ENCODE data around the gene PIKFYVE.
"Not testable (repeated sequence)": the region's sequence is repeated elsewhere in the genome, so short reads cannot be mapped to it uniquely, and the experiment has no call there.

The PIKFYVE gene

DNA sequence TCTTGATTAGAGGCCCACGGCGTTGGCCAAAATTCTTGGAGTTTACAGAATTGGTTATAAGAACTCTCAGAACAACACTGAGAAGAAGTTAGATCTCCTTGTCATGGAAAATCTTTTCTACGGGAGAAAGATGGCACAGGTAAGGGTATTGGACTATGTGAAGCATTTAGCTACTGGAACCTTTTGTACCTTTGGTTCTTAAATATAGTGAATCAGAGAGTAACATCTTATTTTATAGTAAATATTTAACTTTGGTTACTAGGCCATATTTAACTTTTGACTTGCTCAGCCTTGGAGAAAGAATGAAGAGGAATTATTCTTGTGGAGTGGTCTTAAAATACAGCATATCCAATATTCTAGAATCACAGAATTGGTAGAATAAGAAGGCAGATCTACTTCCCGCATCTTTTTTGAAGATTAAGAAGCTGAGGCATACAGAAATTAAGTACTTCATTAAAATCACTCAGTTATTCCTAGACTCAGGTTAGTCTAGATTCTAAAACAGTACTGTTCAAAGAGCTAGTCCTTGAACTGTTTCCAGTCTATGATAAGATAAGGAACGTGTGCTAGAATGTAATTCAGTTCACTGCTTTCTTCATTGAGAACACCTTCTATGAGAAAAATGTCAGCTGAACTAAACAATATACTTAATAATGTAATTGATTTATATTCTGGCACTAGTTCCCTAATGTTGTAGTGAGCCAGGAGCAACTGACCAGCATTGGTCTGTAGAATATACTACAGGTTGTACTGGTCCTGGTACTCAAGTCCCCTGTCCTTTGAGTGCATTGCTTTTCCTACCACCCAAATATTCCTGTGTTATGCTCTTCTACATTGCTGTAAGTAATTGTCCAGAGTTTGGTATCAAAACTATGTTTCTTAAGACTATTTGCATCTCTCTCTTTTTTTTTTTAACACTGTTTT is 86.9 kb downstream of the PIKFYVE start:
- H3K36me3 Mint-ChIP-seq: peaks cover 25 to 39% of the 10 kb centered on the region in 2 donors
- no peak overlapping the region for H3K4me3 Mint-ChIP-seq
- H3K27me3 Mint-ChIP-seq: no peaks in the 10 kb centered on the region
- H3K27ac Mint-ChIP-seq: peak overlapping the region; percentile 80
- DNase-seq (no peak), ATAC-seq (replicated peaks) (no peak)
- H3K9me3 Mint-ChIP-seq: no peaks in the 10 kb centered on the region
- peaks cover 0 to 4% of the 10 kb centered on the region in 2 donors for H3K4me1 Mint-ChIP-seq

DNA sequence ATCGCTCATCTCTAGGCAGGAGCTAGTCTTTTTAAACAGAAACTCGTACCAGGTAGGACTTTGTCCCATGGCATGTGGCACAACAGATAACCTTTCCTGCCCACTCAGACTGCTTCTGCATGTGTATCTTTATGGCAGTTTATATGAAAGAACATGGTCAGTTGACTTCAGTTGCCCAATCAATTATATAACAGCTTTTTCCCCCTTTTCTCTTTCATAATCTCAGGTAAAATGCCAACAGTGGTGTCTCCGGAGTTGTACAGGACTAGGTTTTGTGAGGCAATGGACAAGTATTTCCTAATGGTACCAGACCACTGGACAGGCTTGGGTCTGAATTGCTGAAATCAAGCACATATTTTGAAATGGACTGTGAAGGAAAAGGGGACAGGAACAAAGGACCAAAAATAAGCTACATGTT is 88.9 kb downstream of the PIKFYVE start:
- Mint-ChIP-seq H3K4me3 (no peak overlapping the region), H3K27ac (peak overlapping the region; percentile 5), H3K36me3 (peaks cover 35 to 46% of the 10 kb centered on the region in 2 donors), H3K27me3 (no peaks in the 10 kb centered on the region), H3K9me3 (no peaks in the 10 kb centered on the region), H3K4me1 (peaks cover 0 to 2% of the 10 kb centered on the region in 2 donors)
- ATAC-seq (replicated peaks) (no peak), DNase-seq (no peak)

DNA sequence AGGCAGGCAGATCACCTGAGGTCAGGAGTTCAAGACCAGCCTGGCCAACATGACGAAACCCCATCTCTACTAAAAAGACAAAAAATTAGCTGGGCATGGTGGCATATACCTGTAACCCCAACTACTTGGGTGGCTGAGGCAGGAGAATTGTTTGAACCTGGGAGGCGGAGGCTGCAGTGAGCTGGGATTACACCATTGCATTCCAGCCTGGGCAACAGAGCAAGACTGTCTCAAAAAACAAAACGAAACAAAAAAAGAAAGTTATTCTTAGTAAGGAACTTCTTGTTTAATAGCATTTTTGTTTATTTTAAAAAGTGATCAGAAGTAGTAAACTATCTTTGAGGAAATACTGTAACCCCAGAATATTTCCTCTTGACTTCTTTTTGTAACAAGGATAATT is 90.4 kb downstream of the PIKFYVE start:
- H3K27me3 Mint-ChIP-seq; H3K4me1 Mint-ChIP-seq; DNase-seq; ATAC-seq (replicated peaks); H3K9me3 Mint-ChIP-seq; H3K4me3 Mint-ChIP-seq: not testable (repeated sequence)
- H3K36me3 Mint-ChIP-seq: peaks cover 32 to 44% of the 10 kb centered on the region in 2 donors
- peak overlapping the region; percentile 56 for H3K27ac Mint-ChIP-seq

DNA sequence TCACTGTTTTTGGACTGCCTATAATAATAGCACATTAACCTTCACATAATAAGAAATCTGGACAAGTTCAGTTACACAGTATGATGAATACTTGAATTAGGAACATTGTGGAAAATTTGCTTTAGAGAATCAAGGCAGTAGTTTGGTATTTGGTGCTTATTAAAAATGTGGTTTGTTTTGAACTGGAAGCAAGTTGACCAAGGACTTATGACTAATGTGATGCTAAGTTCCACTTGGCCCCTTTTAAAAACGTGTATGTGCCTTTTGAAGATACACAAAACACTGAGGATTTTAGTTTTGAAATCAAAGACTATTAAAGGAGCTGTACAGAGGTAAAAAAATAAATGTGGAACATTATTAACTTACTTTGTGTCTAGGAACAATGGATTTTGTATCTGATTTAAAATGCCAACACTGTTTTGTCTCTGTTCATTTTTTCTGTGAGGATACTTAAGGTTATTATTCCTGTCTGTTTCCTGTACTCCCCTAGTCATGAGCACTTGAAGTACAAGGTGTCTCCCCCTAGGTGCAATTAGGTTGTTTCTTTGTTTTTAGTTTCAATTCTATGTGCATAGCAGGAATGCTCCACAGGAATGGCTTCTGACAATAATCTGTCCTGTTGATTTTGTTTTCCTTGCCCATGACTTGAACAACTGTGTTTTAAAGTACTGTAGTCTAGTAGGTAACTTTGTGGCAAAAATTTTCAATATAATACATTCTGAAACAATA is 91.0 kb downstream of the PIKFYVE start:
- ATAC-seq (replicated peaks) (no peak), DNase-seq (no peak)
- Mint-ChIP-seq H3K27me3 (no peaks in the 10 kb centered on the region), H3K36me3 (peaks cover 30 to 42% of the 10 kb centered on the region in 2 donors), H3K9me3 (peaks cover 1 to 3% of the 10 kb centered on the region in 2 donors), H3K4me1 (peaks cover 0 to 2% of the 10 kb centered on the region in 2 donors), H3K27ac (peak overlapping the region; percentile 25), H3K4me3 (no peak overlapping the region)

DNA sequence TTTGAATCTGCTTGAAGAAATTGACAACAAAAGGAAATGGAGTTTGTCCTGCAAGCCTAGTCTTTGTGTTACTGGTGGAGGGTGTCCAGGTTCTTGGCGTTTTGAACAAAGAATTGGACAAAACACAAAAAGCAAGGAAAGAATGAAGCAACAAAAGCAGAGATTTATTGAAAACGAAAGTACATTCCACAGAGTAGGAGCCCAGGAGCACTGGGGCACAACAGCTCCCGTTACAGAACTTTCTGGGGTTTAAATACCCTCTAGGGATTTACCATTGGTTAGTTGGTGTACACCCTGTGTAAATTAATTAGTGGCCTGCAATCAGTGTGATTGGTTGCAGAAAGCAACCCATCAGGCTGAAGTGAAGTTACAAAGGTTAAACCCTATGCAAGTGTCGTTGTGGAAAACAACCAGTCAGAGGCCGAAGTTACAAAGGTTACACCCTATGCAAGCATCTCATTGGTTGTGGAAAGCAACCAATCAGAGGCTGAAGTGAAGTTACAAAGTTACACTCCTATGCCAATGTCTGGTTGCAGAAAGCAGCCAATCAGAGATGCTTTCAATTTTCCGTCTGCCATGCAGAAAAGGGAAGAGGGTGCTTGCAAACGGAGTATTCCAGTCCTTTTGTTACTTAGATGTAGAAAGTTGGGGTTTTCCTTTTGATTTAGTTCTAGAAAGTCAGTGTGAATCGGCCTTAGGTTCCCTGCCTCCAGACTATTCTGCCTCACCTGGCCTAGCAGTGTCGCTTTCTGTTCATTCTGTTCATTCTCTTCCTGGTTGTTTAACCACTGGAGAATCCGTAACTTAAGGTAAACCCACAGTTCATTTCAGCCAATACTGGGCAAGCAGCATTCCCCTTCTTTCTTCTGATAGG is 92.9 kb downstream of the PIKFYVE start:
- no peak overlapping the region for H3K4me3 Mint-ChIP-seq

DNA sequence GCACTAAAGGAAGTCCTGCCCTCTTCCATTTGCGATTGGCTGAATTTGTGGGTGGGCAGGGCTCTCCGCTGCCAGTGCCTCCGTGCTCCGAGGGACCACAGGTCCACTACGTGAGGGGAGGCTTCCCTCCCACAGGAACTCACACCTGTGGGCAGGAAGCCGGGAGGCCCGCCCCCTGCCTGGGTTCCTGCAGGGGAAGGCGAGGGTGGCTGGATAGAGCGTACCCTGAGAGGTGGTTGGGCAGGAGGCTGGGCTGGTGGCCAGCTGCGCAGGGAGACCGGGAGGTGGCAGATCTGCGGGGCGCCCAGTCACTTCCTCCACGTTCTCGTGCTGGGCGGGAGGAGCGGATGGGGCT is 93.6 kb downstream of the PIKFYVE start:
- peaks cover 6 to 7% of the 10 kb centered on the region in 2 donors for H3K4me1 Mint-ChIP-seq

More for the DNA sequence above, 92.9 kb downstream of the PIKFYVE start:
- ATAC-seq (replicated peaks) (no peak), DNase-seq (no peak)
- Mint-ChIP-seq H3K36me3 (peaks cover 25 to 31% of the 10 kb centered on the region in 2 donors), H3K4me1 (peaks cover 6 to 7% of the 10 kb centered on the region in 2 donors), H3K27ac (peak overlapping the region; percentile 90), H3K9me3 (peaks cover 1 to 3% of the 10 kb centered on the region in 2 donors), H3K27me3 (no peaks in the 10 kb centered on the region)

DNA sequence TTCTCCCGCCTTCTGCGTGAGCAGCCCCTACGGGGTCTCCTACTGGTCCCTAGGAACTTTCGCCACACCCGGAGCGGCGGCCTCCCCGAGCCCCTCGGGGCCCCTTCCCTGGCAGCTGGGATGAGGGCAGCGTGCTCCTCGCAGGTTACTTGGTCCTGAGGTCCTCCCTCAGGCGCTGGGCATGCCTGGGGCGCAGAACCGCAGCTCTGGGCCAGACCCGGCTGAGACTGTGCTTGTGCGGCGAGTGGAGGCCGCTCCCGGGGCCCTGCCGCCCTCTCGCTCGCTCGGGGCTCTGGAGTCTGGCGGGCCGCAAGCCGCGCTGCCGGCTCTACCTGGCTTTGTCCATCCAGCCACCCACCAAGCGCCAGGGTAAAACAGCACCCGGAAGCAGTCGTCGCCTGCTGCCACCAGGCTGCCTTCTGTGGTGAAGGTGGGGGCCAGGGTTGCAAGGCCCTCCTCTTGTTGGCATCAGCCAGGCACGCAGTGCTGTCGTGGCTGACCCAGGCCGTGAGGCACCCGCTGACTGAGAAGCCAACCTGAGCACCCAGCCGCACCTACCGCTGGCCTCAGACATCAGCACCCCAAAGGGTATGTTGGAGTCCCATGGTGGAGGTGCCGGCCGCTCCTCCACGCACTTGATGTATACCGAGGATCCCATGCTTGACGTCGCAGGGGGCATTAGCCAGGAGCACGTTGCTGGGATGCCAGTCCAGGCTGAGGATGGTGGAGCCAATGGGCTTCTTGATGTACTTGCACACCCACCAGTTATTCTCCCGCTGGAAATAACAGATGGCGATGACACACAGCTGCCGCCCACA is 94.4 kb downstream of the PIKFYVE start:
- Mint-ChIP-seq H3K9me3 (peaks cover 7% of the 10 kb centered on the region in 2 donors), H3K4me3 (no peak overlapping the region), H3K4me1 (peaks cover 6 to 7% of the 10 kb centered on the region in 2 donors), H3K36me3 (peaks cover 26 to 36% of the 10 kb centered on the region in 2 donors), H3K27me3 (no peaks in the 10 kb centered on the region), H3K27ac (no peak overlapping the region)
- DNase-seq (no peak), ATAC-seq (replicated peaks) (peak in 1 of 2 donors; percentile 4)

More for the DNA sequence above, 93.6 kb downstream of the PIKFYVE start:
- ATAC-seq (replicated peaks) (peak; percentile 31 to 43), DNase-seq (no peak)
- Mint-ChIP-seq H3K4me3 (peak overlapping the region; percentile 35 to 44), H3K27ac (peak overlapping the region; percentile 90), H3K36me3 (peaks cover 25 to 34% of the 10 kb centered on the region in 2 donors), H3K9me3 (peaks cover 3% of the 10 kb centered on the region in 2 donors), H3K27me3 (no peaks in the 10 kb centered on the region)

DNA sequence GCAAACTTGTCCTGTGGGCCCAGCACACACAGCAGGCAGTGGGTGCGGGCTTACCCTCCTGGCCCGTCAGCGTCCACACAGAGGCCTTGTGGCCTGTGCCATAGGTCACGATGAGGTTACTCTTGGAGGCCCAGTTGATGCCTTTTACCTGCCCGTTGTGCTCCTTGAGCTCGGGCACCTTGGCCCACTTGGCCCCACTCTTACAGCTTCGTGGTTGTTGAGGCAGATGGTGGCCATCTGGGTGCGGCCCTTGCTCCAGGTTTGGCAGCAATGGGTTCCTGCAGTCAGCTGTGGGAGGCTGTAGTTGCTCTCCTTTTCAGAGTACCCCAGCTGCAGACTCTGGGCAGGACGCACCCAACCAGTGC is 95.0 kb downstream of the PIKFYVE start:
- H3K4me1 Mint-ChIP-seq: peaks cover 7 to 10% of the 10 kb centered on the region in 2 donors
- ATAC-seq (replicated peaks) (no peak), DNase-seq (no peak)
- no peaks in the 10 kb centered on the region for H3K27me3 Mint-ChIP-seq
- H3K27ac Mint-ChIP-seq: no peak overlapping the region
- peaks cover 7% of the 10 kb centered on the region in 2 donors for H3K9me3 Mint-ChIP-seq
- H3K4me3 Mint-ChIP-seq: no peak overlapping the region
- H3K36me3 Mint-ChIP-seq: peaks cover 26 to 38% of the 10 kb centered on the region in 2 donors

DNA sequence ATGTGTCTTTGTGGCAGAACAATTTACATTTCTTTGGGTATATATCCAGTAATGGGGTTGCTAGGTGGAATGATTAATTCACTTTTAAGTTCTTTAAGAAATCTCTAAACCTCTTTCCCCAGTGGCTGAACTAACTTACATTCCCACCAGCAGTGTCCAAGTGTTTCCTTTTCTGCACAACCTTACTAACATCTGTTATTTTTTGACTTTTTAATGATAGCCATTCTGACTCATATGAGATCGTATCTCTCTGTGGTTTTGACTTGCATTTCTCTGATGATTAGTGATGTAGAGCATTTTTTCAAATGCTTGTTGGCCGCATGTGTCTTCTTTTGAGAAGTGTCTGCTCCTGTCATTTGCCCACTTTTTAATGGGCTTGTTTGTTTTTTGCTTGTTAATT is 97.4 kb downstream of the PIKFYVE start:
- H3K27ac Mint-ChIP-seq: no peak overlapping the region
- peaks cover 7% of the 10 kb centered on the region in 2 donors for H3K9me3 Mint-ChIP-seq
- peaks cover 24 to 36% of the 10 kb centered on the region in 2 donors for H3K36me3 Mint-ChIP-seq
- ATAC-seq (replicated peaks) (peak; percentile 14 to 27), DNase-seq (no peak)
- H3K4me1 Mint-ChIP-seq: peaks cover 16 to 30% of the 10 kb centered on the region in 2 donors
- no peaks in the 10 kb centered on the region for H3K27me3 Mint-ChIP-seq
- H3K4me3 Mint-ChIP-seq: no peak overlapping the region

DNA sequence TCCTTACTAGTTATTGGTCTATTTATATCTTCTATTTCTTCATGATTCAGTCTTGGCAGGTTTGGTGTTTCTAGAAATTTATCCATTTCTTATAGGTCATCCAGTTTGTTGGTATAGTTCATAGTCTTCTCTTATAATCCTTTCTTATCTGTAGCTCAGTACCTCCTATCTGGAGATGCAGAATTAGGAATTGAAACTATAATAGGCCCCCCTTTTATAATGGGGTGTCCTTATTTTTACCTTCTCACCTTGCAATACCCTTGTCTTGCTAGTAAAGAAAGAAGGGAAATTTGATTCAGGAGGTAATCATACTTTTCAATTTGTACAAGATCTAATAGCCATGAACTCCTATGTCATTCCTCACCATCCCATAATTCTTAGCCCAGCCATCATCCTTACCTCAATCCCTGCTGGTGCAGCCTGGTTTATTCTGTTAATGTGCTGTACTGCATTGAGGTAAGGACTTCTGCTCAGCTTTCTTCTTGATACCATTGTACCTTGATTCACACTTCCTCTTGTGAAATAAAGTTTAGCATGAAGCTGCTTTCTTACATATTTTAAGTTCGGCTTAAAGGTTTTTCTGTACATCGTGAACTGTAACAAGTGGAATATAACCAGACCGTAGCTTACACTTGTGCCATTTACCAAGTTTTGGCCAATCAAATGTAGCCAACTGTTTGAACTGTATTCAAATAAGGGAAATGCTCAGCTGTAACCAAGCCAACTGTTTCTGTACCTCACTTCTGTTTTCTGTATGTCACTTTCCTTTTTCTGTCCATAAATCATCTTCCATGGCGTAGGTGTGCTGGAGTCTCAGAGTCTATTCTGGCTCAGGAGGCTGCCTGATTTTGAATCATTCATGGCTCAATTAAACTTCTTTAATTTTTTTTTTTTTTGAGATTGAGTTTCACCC is 100.4 kb downstream of the PIKFYVE start:
- DNase-seq: peak; percentile 15
- H3K4me3 Mint-ChIP-seq: peak overlapping the region; percentile 67 to 73

DNA sequence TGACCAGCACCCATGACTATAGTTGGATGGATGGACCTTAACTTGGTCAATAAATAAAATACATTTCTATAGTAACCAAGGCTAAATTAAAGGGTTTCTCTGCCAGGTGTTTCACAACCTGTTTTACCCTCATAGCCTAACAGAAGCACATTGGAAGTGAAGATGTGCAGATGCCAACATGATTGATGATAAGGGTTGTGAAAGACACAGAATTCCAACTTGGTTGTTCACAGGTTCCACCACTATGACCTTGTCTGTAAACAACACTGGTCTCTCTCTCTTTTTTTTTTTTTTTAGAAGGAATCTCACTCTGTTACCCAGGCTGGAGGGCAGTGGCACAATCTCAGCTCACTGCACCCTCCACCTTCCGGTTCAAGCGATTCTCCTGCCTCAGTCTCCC is 103.0 kb downstream of the PIKFYVE start:
- Mint-ChIP-seq H3K27ac (no peak overlapping the region), H3K4me3 (no peak overlapping the region), H3K36me3 (peaks cover 6 to 15% of the 10 kb centered on the region in 2 donors), H3K27me3 (no peaks in the 10 kb centered on the region), H3K4me1 (peaks cover 13 to 24% of the 10 kb centered on the region in 2 donors), H3K9me3 (peaks cover 4 to 5% of the 10 kb centered on the region in 2 donors)
- DNase-seq: no peak
- no peak for ATAC-seq (replicated peaks)

More for the DNA sequence above, 100.4 kb downstream of the PIKFYVE start:
- peaks cover 6 to 17% of the 10 kb centered on the region in 2 donors for H3K36me3 Mint-ChIP-seq
- peaks cover 5 to 6% of the 10 kb centered on the region in 2 donors for H3K9me3 Mint-ChIP-seq
- H3K27ac Mint-ChIP-seq: peak overlapping the region; percentile 91
- H3K27me3 Mint-ChIP-seq: no peaks in the 10 kb centered on the region
- ATAC-seq (replicated peaks): peak; percentile 90
- peaks cover 16 to 31% of the 10 kb centered on the region in 2 donors for H3K4me1 Mint-ChIP-seq

DNA sequence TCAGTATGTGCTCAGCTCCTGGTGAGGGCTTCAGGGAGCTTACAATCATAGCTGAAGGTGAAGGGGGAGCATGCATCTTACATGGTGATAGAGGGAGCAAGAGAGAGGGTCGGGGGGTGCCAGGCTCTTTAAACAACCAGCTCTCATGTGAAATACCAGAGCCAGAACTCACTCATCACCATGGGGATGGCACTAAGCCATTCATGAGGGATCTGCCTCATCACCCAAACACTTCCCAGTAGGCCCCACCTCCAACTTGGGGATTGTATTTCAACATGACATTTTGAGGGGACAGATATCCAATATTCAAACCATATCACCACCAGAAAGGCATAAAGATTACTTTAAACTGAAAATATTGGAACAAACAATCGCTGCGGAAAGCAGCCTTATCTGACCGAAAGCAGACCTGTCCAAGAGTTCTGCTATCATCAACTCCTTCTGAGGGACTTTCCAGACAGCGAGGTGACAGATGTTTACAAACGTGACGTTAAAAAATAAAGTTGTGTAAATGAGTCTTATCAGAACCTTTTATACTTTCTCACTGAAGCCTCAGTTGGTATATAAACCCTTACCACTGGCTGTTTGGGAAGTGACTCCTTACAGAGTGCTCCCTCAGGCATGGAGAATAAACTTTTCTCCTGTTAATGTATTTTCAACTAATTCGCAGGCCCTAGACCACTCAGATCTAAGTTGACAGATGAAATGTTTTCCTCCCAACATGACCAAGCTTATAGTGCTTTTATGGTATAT is 105.0 kb downstream of the PIKFYVE start:
- Mint-ChIP-seq H3K27me3 (no peaks in the 10 kb centered on the region), H3K9me3 (no peaks in the 10 kb centered on the region), H3K4me1 (peaks cover 11 to 21% of the 10 kb centered on the region in 2 donors), H3K4me3 (no peak overlapping the region), H3K27ac (no peak overlapping the region), H3K36me3 (peaks cover 0 to 2% of the 10 kb centered on the region in 2 donors)
- DNase-seq (no peak), ATAC-seq (replicated peaks) (no peak)

Measured in stimulated activated naive B cell treated with anti-CD40 and anti-IgM and Interleukin-4, amounts not matched to agents 10 μg/mL and 1 μg/mL and 100 μg/mL, for 72 hours (primary cell).